IMR-90 (cell line): ENCODE data around the gene NARF. TPM values are rescaled to one million over a fixed set of nuclear protein-coding genes. Genes with fewer than 3 reads are reported as not detected.

Experiments used
- ATAC-seq: fragments of 200-7000 bp; cut with Tn5 transposase; 2 replicates; pipeline ENCODE4 v1.9.1; 2020; ENCODE audit warnings: low read depth, mild to moderate bottlenecking, moderate library complexity
- BruUV-seq: library from RNA; stranded (reverse); fragments of 400-500 nt; replicated peaks from 2 replicates; lab custom pipeline; 2021; lab: Mats Ljungman, UMichigan
- CTCF ChIA-PET: fragments of 300-600 bp; formaldehyde crosslinking; extraction: SDS; loops from one replicate; lab custom pipeline; 2021; ENCODE audit warnings: antibody characterized with exemption; lab: Yijun Ruan, JAX
- POLR2A ChIA-PET: fragments of 300-600 bp; sonication (Branson Sonifier 250); formaldehyde crosslinking; loops from one replicate; lab custom pipeline; 2022; ENCODE audit warnings: antibody characterized with exemption; ENCODE audit not compliant: unreplicated experiment; lab: Charles Lee
- DNase-seq: peaks from one replicate; pipeline ENCODE4 v3.0.0; 2013
- H2AFZ ChIP-seq: replicated peaks from 2 replicates; pipeline ENCODE3; 2013; ENCODE audit warnings: low read length, mild to moderate bottlenecking; ENCODE audit not compliant: poor library complexity
- H2AK5ac ChIP-seq: 2 replicates; pipeline ENCODE4 v1.6.1; 2013; ENCODE audit warnings: low read depth, low read length, inconsistent platforms
- H2AK9ac ChIP-seq: replicated peaks from 2 replicates; pipeline ENCODE3; 2013; ENCODE audit warnings: mild to moderate bottlenecking, low read depth, low read length, moderate library complexity; ENCODE audit not compliant: poor library complexity
- H2BK120ac ChIP-seq: 2 replicates; pipeline ENCODE4 v1.6.1; 2013; ENCODE audit warnings: low read depth, low read length, inconsistent platforms
- H2BK15ac ChIP-seq: 3 replicates; pipeline ENCODE4 v1.6.1; 2013; ENCODE audit warnings: low read depth, low read length, inconsistent platforms
- H2BK20ac ChIP-seq: 2 replicates; pipeline ENCODE4 v1.6.1; 2013; ENCODE audit warnings: low read depth, mild to moderate bottlenecking, inconsistent platforms, low read length, moderate library complexity
- H2BK5ac ChIP-seq: 2 replicates; pipeline ENCODE4 v1.6.1; 2013; ENCODE audit warnings: mild to moderate bottlenecking, low read depth, low read length, inconsistent platforms; ENCODE audit not compliant: poor library complexity, severe bottlenecking
- H3K14ac ChIP-seq: replicated peaks from 2 replicates; pipeline ENCODE4 v1.6.1; 2013; ENCODE audit warnings: low read depth, low read length, inconsistent platforms
- H3K18ac ChIP-seq: 2 replicates; pipeline ENCODE4 v1.6.1; 2013; ENCODE audit warnings: low read depth, low read length, control low read depth
- H3K23ac ChIP-seq: 2 replicates; pipeline ENCODE4 v1.6.1; 2013; ENCODE audit warnings: low read depth, low read length, inconsistent platforms
- H3K27ac ChIP-seq: 2 replicates; pipeline ENCODE4 v1.5.1; 2013; ENCODE audit warnings: mild to moderate bottlenecking, control low read depth, low read length; ENCODE audit not compliant: insufficient read depth
- H3K27me3 ChIP-seq: 2 replicates; pipeline ENCODE4 v1.6.1; 2013; ENCODE audit warnings: low read length; ENCODE audit not compliant: control insufficient read depth, insufficient read depth
- H3K36me3 ChIP-seq: 2 replicates; pipeline ENCODE4 v1.6.1; 2013; ENCODE audit warnings: low read length, mixed read lengths; ENCODE audit not compliant: control insufficient read depth, insufficient read depth
- H3K4ac ChIP-seq: 2 replicates; pipeline ENCODE4 v1.6.1; 2013; ENCODE audit warnings: low read depth, low read length, inconsistent platforms
- H3K4me1 ChIP-seq: 2 replicates; pipeline ENCODE4 v1.6.1; 2013; ENCODE audit warnings: low read length, mixed read lengths; ENCODE audit not compliant: control insufficient read depth, insufficient read depth
- H3K4me2 ChIP-seq: 2 replicates; pipeline ENCODE4 v1.6.1; 2013; ENCODE audit warnings: low read depth, mild to moderate bottlenecking, control low read depth, low read length, moderate library complexity
- H3K4me3 ChIP-seq: 2 replicates; pipeline ENCODE4 v1.5.1; 2013; ENCODE audit warnings: low read depth, mild to moderate bottlenecking, control low read depth, low read length, moderate library complexity; ENCODE audit not compliant: insufficient read depth
- H3K56ac ChIP-seq: 2 replicates; pipeline ENCODE4 v1.6.1; 2013; ENCODE audit warnings: low read length, inconsistent platforms; ENCODE audit not compliant: insufficient read depth; ENCODE audit errors: extremely low read depth
- H3K79me1 ChIP-seq, 2 experiments: 2 replicates each; pipeline ENCODE4 v1.6.1; 2013; ENCODE audit warnings: low read length in 2 of 2, inconsistent platforms in 1 of 2, low read depth in 1 of 2
- H3K9ac ChIP-seq: 2 replicates; pipeline ENCODE4 v1.6.1; 2013; ENCODE audit warnings: low read depth, low read length, control low read depth
- H3K9me1 ChIP-seq: 2 replicates; pipeline ENCODE4 v1.6.1; 2013; ENCODE audit warnings: low read length, inconsistent platforms; ENCODE audit not compliant: insufficient read depth
- H3K9me3 ChIP-seq: 2 replicates; pipeline ENCODE4 v1.6.1; 2013; ENCODE audit warnings: low read length; ENCODE audit not compliant: control insufficient read depth, insufficient read depth
- H4K20me1 ChIP-seq: 2 replicates; pipeline ENCODE4 v1.6.1; 2013; ENCODE audit warnings: low read length, inconsistent platforms; ENCODE audit not compliant: insufficient read depth
- H4K5ac ChIP-seq: 2 replicates; pipeline ENCODE4 v1.6.1; 2013; ENCODE audit warnings: mild to moderate bottlenecking, low read depth, low read length, control low read depth
- H4K8ac ChIP-seq, 2 experiments: 2 replicates each; pipeline ENCODE4 v1.6.1; 2013; ENCODE audit warnings: low read depth in 2 of 2, low read length in 2 of 2, control low read depth in 1 of 2, inconsistent platforms in 1 of 2
- H4K91ac ChIP-seq: 2 replicates; pipeline ENCODE4 v1.6.1; 2013; ENCODE audit warnings: low read depth, low read length, inconsistent platforms; ENCODE audit not compliant: insufficient read depth
- CEBPB ChIP-seq: IDR thresholded peaks from 2 replicates; pipeline ENCODE4 v1.6.1; 2012; ENCODE audit warnings: low read depth, low read length, improper control_type of control experiment
- FOS ChIP-seq: fragments of 150-350 bp; IDR thresholded peaks from 2 replicates; pipeline ENCODE4 v1.6.1; 2016; ENCODE audit warnings: low read depth, low read length
- MAZ ChIP-seq: IDR thresholded peaks from 2 replicates; pipeline ENCODE4 v1.6.1; 2012; ENCODE audit warnings: low read depth, mild to moderate bottlenecking, low read length, improper control_type of control experiment, moderate library complexity, borderline replicate concordance
- MXI1 ChIP-seq: IDR thresholded peaks from 2 replicates; pipeline ENCODE4 v1.6.1; 2012; ENCODE audit warnings: low read depth, mild to moderate bottlenecking, low read length, moderate library complexity, borderline replicate concordance
- NFE2L2 ChIP-seq: fragments of 150-350 bp; IDR thresholded peaks from 2 replicates; pipeline ENCODE4 v1.6.1; 2016; ENCODE audit warnings: low read depth, mild to moderate bottlenecking, low read length
- POLR2A ChIP-seq: IDR thresholded peaks from 2 replicates; pipeline ENCODE4 v1.6.1; 2012; ENCODE audit warnings: mild to moderate bottlenecking, low read depth, low read length
- RAD21 ChIP-seq: IDR thresholded peaks from 2 replicates; pipeline ENCODE4 v1.6.1; 2012; ENCODE audit warnings: low read length, improper control_type of control experiment
- USF2 ChIP-seq: fragments of 150-350 bp; IDR thresholded peaks from 2 replicates; pipeline ENCODE4 v1.6.1; 2017; ENCODE audit warnings: mild to moderate bottlenecking, antibody characterized with exemption, low read length, low read depth
- WGBS, 2 experiments: methylation state at CpG; one replicate each; pipeline versions ENCODE4 v1.1.5 to v1.1.7; 2013; ENCODE audit warnings: missing lambda C conversion rate in 2 of 2; ENCODE audit not compliant: insufficient read length in 1 of 2; ENCODE audit errors: extremely low coverage in 2 of 2; 5-methylcytosine and 5-hydroxymethylcytosine counted together
- dilution Hi-C: fragments of 300-500 bp; cut with HindIII; formaldehyde crosslinking; loops from one replicate; pipeline ENCODE4 v1.14.3; 2018; ENCODE audit warnings: low sequenced_read_pairs; ENCODE audit not compliant: unreplicated experiment
- in situ Hi-C: fragments of 300-500 bp; cut with MboI; formaldehyde crosslinking; loops from 3 replicates; pipeline ENCODE4 v1.14.3; 2019; ENCODE audit warnings: low sequenced_read_pairs, inconsistent platforms, mixed read lengths
- intact Hi-C: fragments of 100-400 bp; cut with micrococcal nuclease; formaldehyde crosslinking; loops from 2 replicates; pipeline ENCODE4 v1.10.0; 2022
- polyA plus RNA-seq, 3 experiments: library from polyadenylated mRNA; depleted of rRNA; stranded (reverse); fragments of >200 nt; gene quantifications; 2 replicates each; pipeline ENCODE4 v1.2.3, GENCODE V29; 2012; ENCODE audit warnings: low replicate concordance in 1 of 3
- total RNA-seq: library from RNA; depleted of rRNA; stranded (reverse); fragments of >200 nt; gene quantifications from 2 replicates; pipeline ENCODE4 v1.2.3, GENCODE V29; 2012

NARF gene
- total and polyA plus RNA-seq, 2 of the 4 experiments (the other 2 are of a cell fraction), result 83.7 to 94.8 TPM

- dilution Hi-C loops, result no loop called here
- no peak overlapping the region for H3K56ac ChIP-seq
- no peaks in the 10 kb centered on the region for H3K9me3 ChIP-seq
- no peak overlapping the region for H2AK9ac ChIP-seq
- no peaks in the 10 kb centered on the region for H3K27me3 ChIP-seq
- H3K9me1 ChIP-seq, result peaks cover 32% of the 10 kb centered on the region
- in situ Hi-C loops, result no loop called here
- intact Hi-C loops, result loop anchor here (1.0 to 5.0 kb wide), 2 partner anchors 34 to 73 kb away; partner anchors contain the start of gene NARF
- no peak overlapping the region; the same call in 1 of the 2 replicates for H3K14ac ChIP-seq
- no peak for TF ChIP-seq NFE2L2
- 0 out of 2 replicates have a peak, but pooled peaks have one; percentile 30 for TF ChIP-seq MXI1
- TF ChIP-seq USF2, result peak; percentile 34; the same call in 1 of the 2 replicates
- TF ChIP-seq MAZ, result no peak
- TF ChIP-seq POLR2A, result no peak
- TF ChIP-seq RAD21, result no peak
- peak; percentile 34 for TF ChIP-seq CEBPB
- peak; percentile 65; the same call in 1 of the 2 replicates for TF ChIP-seq FOS
- H2BK20ac ChIP-seq, result no peak overlapping the region
- peak overlapping the region; percentile 50; the same call in 1 of the 2 replicates for H3K23ac ChIP-seq
- H3K79me1 ChIP-seq, result peaks cover 14 to 84% of the 10 kb centered on the region in 2 experiments; a peak in 3 of 4 replicates
- ATAC-seq (peak; percentile 88), DNase-seq (peak; percentile 92)
- peaks cover 96% of the 10 kb centered on the region for H4K20me1 ChIP-seq
- H3K9ac ChIP-seq, result no peak overlapping the region
- peak overlapping the region; percentile 39; the same call in 1 of the 2 replicates for H3K27ac ChIP-seq
- no CpG with 5 or more reads among the region's 7 CpGs for whole genome bisulfite sequencing, 2 experiments
- no peak overlapping the region; the same call in 1 of the 2 replicates for H2AK5ac ChIP-seq
- H3K4me1 ChIP-seq, result peaks cover 22% of the 10 kb centered on the region
- no peak overlapping the region for H3K4ac ChIP-seq
- peak overlapping the region; percentile 75 for H2BK5ac ChIP-seq
- no peak overlapping the region for H2BK15ac ChIP-seq
- no peak overlapping the region for H4K91ac ChIP-seq
- no peak overlapping the region for H3K18ac ChIP-seq
- no peak overlapping the region for H3K4me3 ChIP-seq
- no peak overlapping the region for H2BK120ac ChIP-seq
- peak overlapping the region in 1 of 2 experiments; percentile 12; a peak in 1 of 4 replicates for H4K8ac ChIP-seq
- CTCF ChIA-PET, result interaction anchor here (0.6 kb wide), 1 partner anchor 268 kb away, joined by 3 read pairs; no protein-coding TSS in a partner anchor
- no peak overlapping the region for H2AFZ ChIP-seq
- BruUV-seq, result no TSS peak
- POLR2A ChIA-PET, result no interaction called here
- H3K4me2 ChIP-seq, result peak overlapping the region; percentile 54
- H4K5ac ChIP-seq, result no peak overlapping the region
- H3K36me3 ChIP-seq, result no peaks in the 10 kb centered on the region
Measured at GRCh38 chr17:82531431-82531881, 72.9 kb downstream of the NARF start.
